GM12878 (cell line): ENCODE data around the gene ESYT2. TPM values are rescaled to one million over a fixed set of nuclear protein-coding genes. Genes with fewer than 3 reads are reported as not detected.
"Not testable (repeated sequence)": the region's sequence is repeated elsewhere in the genome, so short reads cannot be mapped to it uniquely, and the experiment has no call there.

Experiments
- ATAC-seq: fragments of 200-7000 bp; cut with Tn5 transposase; 3 replicates; pipeline ENCODE4 v1.9.1; 2020; ENCODE audit warnings: mild to moderate bottlenecking, moderate library complexity
- BruUV-seq: library from RNA; stranded (reverse); fragments of 400-500 nt; replicated peaks from 2 replicates; lab custom pipeline; 2021; lab: Mats Ljungman, UMichigan
- CTCF ChIA-PET: fragments of 300-600 bp; sonication (Branson Sonifier 250); formaldehyde crosslinking; extraction: SDS; loops from one replicate; lab custom pipeline; 2021; ENCODE audit warnings: inconsistent platforms; lab: Yijun Ruan, JAX
- POLR2A ChIA-PET: fragments of 350-600 bp; formaldehyde crosslinking; extraction: SDS; loops from one replicate; lab custom pipeline; 2021; ENCODE audit warnings: inconsistent platforms; lab: Charles Lee
- RAD21 ChIA-PET: fragments of 300-600 bp; sonication (Branson Sonifier 250); formaldehyde crosslinking; loops from one replicate; lab custom pipeline; 2023; ENCODE audit warnings: antibody characterized with exemption; ENCODE audit not compliant: unreplicated experiment; lab: Charles Lee
- SMC1A ChIA-PET: fragments of 300-600 bp; sonication (Branson Sonifier 250); formaldehyde crosslinking; loops from one replicate; lab custom pipeline; 2023; ENCODE audit not compliant: unreplicated experiment, uncharacterized antibody; lab: Charles Lee
- DNase-seq: peaks from one replicate; pipeline ENCODE4 v3.0.0-alpha.2; 2011; ENCODE audit warnings: low read depth, low spot score
- FAIRE-seq: peaks from 3 replicates; lab custom pipeline; 2011; peaks lifted over from hg19 to GRCh38; lab: Jason Lieb, UNC
- H2AFZ ChIP-seq: 2 replicates; pipeline ENCODE4 v1.6.0; 2011; ENCODE audit warnings: low read depth, low read length, control low read depth; ENCODE audit not compliant: control insufficient read depth
- H3K27ac ChIP-seq: 2 replicates; pipeline ENCODE4 v1.5.1; 2011; ENCODE audit warnings: control low read depth; ENCODE audit not compliant: control insufficient read depth, insufficient read depth
- H3K27me3 ChIP-seq, 2 experiments: replicated peaks in 1 of 2; 2 replicates each; pipeline versions ENCODE4 v1.6.0 to v1.6.1; 2011; ENCODE audit warnings: low read length in 1 of 2; ENCODE audit not compliant: control insufficient read depth in 2 of 2, insufficient read depth in 2 of 2
- H3K36me3 ChIP-seq, 2 experiments: 2 replicates each; pipeline ENCODE4 v1.5.1; 2011; ENCODE audit warnings: low read length in 1 of 2; ENCODE audit not compliant: control insufficient read depth in 2 of 2, insufficient read depth in 2 of 2
- H3K4me1 ChIP-seq: 2 replicates; pipeline ENCODE4 v1.6.1; 2011; ENCODE audit warnings: mild to moderate bottlenecking, low read length, moderate library complexity, mixed read lengths; ENCODE audit not compliant: control insufficient read depth, insufficient read depth
- H3K4me2 ChIP-seq: 2 replicates; pipeline ENCODE4 v1.6.0; 2011; ENCODE audit warnings: control low read depth; ENCODE audit not compliant: control insufficient read depth, insufficient read depth
- H3K4me3 ChIP-seq: fragments of 200-600 bp; sonication (generic); 2 replicates; pipeline ENCODE4 v1.5.1; 2016
- H3K79me2 ChIP-seq: 2 replicates; pipeline ENCODE4 v1.6.0; 2011; ENCODE audit warnings: low read length; ENCODE audit not compliant: control insufficient read depth, insufficient read depth
- H3K9ac ChIP-seq: 2 replicates; pipeline ENCODE4 v1.8.0; 2011; ENCODE audit warnings: low read length, control low read depth, mixed read lengths; ENCODE audit not compliant: control insufficient read depth, insufficient read depth
- H3K9me3 ChIP-seq: replicated peaks from 3 replicates; pipeline ENCODE4 v1.5.1; 2011; ENCODE audit warnings: mild to moderate bottlenecking, low read length; ENCODE audit not compliant: control insufficient read depth, insufficient read depth
- H4K20me1 ChIP-seq: 2 replicates; pipeline ENCODE4 v1.6.0; 2011; ENCODE audit not compliant: control insufficient read depth, insufficient read depth
- FOXK2 ChIP-seq: fragments of 450-650 bp; IDR thresholded peaks from 2 replicates; pipeline ENCODE4 v1.6.1; 2017; ENCODE audit warnings: mild to moderate bottlenecking, moderate library complexity
- HCFC1 ChIP-seq: fragments of 150-350 bp; IDR thresholded peaks from 2 replicates; pipeline ENCODE4 v1.6.1; 2014; ENCODE audit warnings: low read length
- JUNB ChIP-seq: IDR thresholded peaks from 2 replicates; pipeline ENCODE4 v1.6.1; 2016; ENCODE audit warnings: antibody characterized with exemption, mild to moderate bottlenecking
- PKNOX1 ChIP-seq: fragments of 450-650 bp; IDR thresholded peaks from 2 replicates; pipeline ENCODE4 v1.6.1; 2016; ENCODE audit warnings: mild to moderate bottlenecking
- SIX5 ChIP-seq: IDR thresholded peaks from 2 replicates; pipeline ENCODE4 v1.6.1; 2011; ENCODE audit warnings: mild to moderate bottlenecking, low read depth, low read length, moderate library complexity; ENCODE audit not compliant: severe bottlenecking
- SMARCA5 ChIP-seq: fragments of 450-650 bp; IDR thresholded peaks from 2 replicates; pipeline ENCODE4 v1.6.1; 2017; ENCODE audit warnings: mild to moderate bottlenecking
- ZBTB11 ChIP-seq: fragments of 450-650 bp; formaldehyde crosslinking; IDR thresholded peaks from 2 replicates; pipeline ENCODE4 v1.5.0; 2022; ENCODE audit warnings: mild to moderate bottlenecking, missing genetic modification characterization
- WGBS: methylation state at CpG from one replicate; pipeline ENCODE4 v1.1.6; 2016; ENCODE audit warnings: low lambda C conversion rate; ENCODE audit not compliant: insufficient replicate concordance, insufficient coverage; ENCODE audit errors: missing lambda C conversion rate; 5-methylcytosine and 5-hydroxymethylcytosine counted together
- in situ Hi-C: fragments of 300-500 bp; cut with MboI; formaldehyde crosslinking; loops from 9 replicates; pipeline ENCODE4 v1.14.3; 2018; ENCODE audit warnings: mixed read lengths
- intact Hi-C: fragments of 100-400 bp; cut with micrococcal nuclease; formaldehyde crosslinking; loops from one replicate; pipeline ENCODE4 v1.14.2; 2022; ENCODE audit not compliant: unreplicated experiment
- polyA plus RNA-seq, 11 experiments: library from polyadenylated mRNA; depleted of rRNA in 4 of 11; unstranded in 6 of 11; stranded (reverse) in 5 of 11; fragments of >200 nt; fragmentation: Nextera tagmentation in 4 of 11; fragmentation: Illumina TruSeq in 1 of 11; extraction: Ambion mirVana in 4 of 11; extraction: Trizol in 1 of 11; gene quantifications; 1 replicate in 1 of 11; 2 replicates in 10 of 11; pipeline versions ENCODE4 v1.2.1 to v1.2.3, GENCODE V29; 2011 to 2016; ENCODE audit warnings: inconsistent platforms in 2 of 11, missing spikeins in 2 of 11, low read depth in 1 of 11
- total RNA-seq, 4 experiments: library from RNA; depleted of rRNA in 3 of 4; stranded (reverse); fragments of >200 nt in 3 of 4; fragmentation: Illumina TruSeq in 1 of 4; extraction: Trizol in 1 of 4; gene quantifications; 2 replicates each; pipeline versions ENCODE4 v1.2.1 to v1.2.3, GENCODE V29; 2013 to 2021

Gene ESYT2
- total and polyA plus RNA-seq, 10 of the 15 experiments (the other 5 are each of a cell fraction or from before 2014, with no cell fraction given), result 1.9 to 44.6 (median 21.4) TPM

- TF ChIP-seq ZBTB11 (CRISPR knock-in tag) (no peak), SIX5 (no peak), FOXK2 (no peak), HCFC1 (no peak), JUNB (no peak), PKNOX1 (no peak), SMARCA5 (no peak)
These were observed 11.3 kb upstream of the ESYT2 start (continued) for GRCh38 chr7:158840604-158841003.

- H3K4me3 ChIP-seq, H3K4me1 ChIP-seq, in situ Hi-C loops, H2AFZ ChIP-seq, RAD21 ChIA-PET, H3K4me2 ChIP-seq, BruUV-seq, H3K36me3 ChIP-seq, CTCF ChIA-PET, H3K27ac ChIP-seq, H3K27me3 ChIP-seq, H3K9me3 ChIP-seq, intact Hi-C loops, POLR2A ChIA-PET, FAIRE-seq, H3K9ac ChIP-seq, SMC1A ChIA-PET, DNase-seq, ATAC-seq, H3K79me2 ChIP-seq, H4K20me1 ChIP-seq: not testable (repeated sequence)
- WGBS, result 8% methylated on average over 7 of the region's 8 CpGs
These were observed 9.9 kb upstream of the ESYT2 start for GRCh38 chr7:158839177-158839576.
